ENCODE measurements around the gene RABGAP1L.

The RABGAP1L gene

GRCh38 chr1:174701565-174701964, 542.2 kb downstream of the RABGAP1L start:
- peaks cover 0 to 3% of the 10 kb centered on the region in 2 donors for H3K4me1 ChIP-seq (ENCODE audit: control insufficient read depth in 2 of 2, insufficient read depth in 1 of 2, low read depth in 1 of 2, low read length in 2 of 2)
- H3K27me3 ChIP-seq (ENCODE audit: control insufficient read depth in 3 of 3, insufficient read depth in 3 of 3, low read depth in 1 of 3, low read length in 3 of 3) = no peaks in the 10 kb centered on the region
- H3K9me3 ChIP-seq (replicated peaks in 1 of 2; ENCODE audit: control insufficient read depth in 2 of 2, insufficient read depth in 1 of 2, low read depth in 1 of 2, low read length in 2 of 2) = no peaks in the 10 kb centered on the region
- no peak overlapping the region for H2AFZ ChIP-seq (ENCODE audit: low read length)
- no peak overlapping the region for H2BK120ac ChIP-seq (ENCODE audit: low read depth, low read length)
- no peak overlapping the region for H2AK5ac ChIP-seq (ENCODE audit: low read depth, low read length)
- no peak overlapping the region for H2BK5ac ChIP-seq (ENCODE audit: low read length)
- H4K91ac ChIP-seq (ENCODE audit: low read depth, low read length, poor library complexity) = no peak overlapping the region
- no peak overlapping the region for H3K27ac ChIP-seq (replicated peaks; ENCODE audit: low read length)
- H3K18ac ChIP-seq (ENCODE audit: low read length) = no peak overlapping the region
- no peaks in the 10 kb centered on the region for H3K79me1 ChIP-seq (ENCODE audit: low read depth, low read length)
- no peak overlapping the region for H2BK12ac ChIP-seq (ENCODE audit: low read length)
- no CpG with 5 or more reads among the region's 2 CpGs for WGBS, 2 donors (ENCODE audit: extremely low coverage in 2 of 2, insufficient read length in 2 of 2, insufficient replicate concordance in 1 of 2)
- H3K4me2 ChIP-seq (ENCODE audit: insufficient read depth, low read length, poor library complexity, severe bottlenecking) = no peak overlapping the region
- H2BK15ac ChIP-seq (ENCODE audit: low read length) = no peak overlapping the region
- no peak overlapping the region for H3K4me3 ChIP-seq (ENCODE audit: low read length in 2 of 2)
- H4K8ac ChIP-seq (ENCODE audit: low read depth, low read length) = no peak overlapping the region
- H3K36me3 ChIP-seq (replicated peaks in 1 of 2; ENCODE audit: control insufficient read depth in 2 of 2, insufficient read depth in 2 of 2, low read length in 2 of 2) = no peaks in the 10 kb centered on the region
- no peak overlapping the region for H3K9ac ChIP-seq (ENCODE audit: low read depth, low read length, poor library complexity)
- no peak overlapping the region for H3K23ac ChIP-seq (ENCODE audit: low read depth, low read length, poor library complexity)
- no peak overlapping the region for H3K14ac ChIP-seq (ENCODE audit: low read length)
- no peak for DNase-seq (ENCODE audit: low spot score)
- no peak overlapping the region for H3K4ac ChIP-seq (ENCODE audit: low read length)

GRCh38 chr1:174702011-174702410, 542.7 kb downstream of the RABGAP1L start:
- Histone ChIP-seq H2AFZ (ENCODE audit: low read length) (peak overlapping the region; percentile 26), H2BK120ac (ENCODE audit: low read depth, low read length) (no peak overlapping the region), H3K9ac (ENCODE audit: low read depth, low read length, poor library complexity) (no peak overlapping the region), H2BK15ac (ENCODE audit: low read length) (no peak overlapping the region), H3K14ac (ENCODE audit: low read length) (no peak overlapping the region), H2AK5ac (ENCODE audit: low read depth, low read length) (no peak overlapping the region), H3K9me3 (replicated peaks in 1 of 2; ENCODE audit: control insufficient read depth in 2 of 2, insufficient read depth in 1 of 2, low read depth in 1 of 2, low read length in 2 of 2) (no peaks in the 10 kb centered on the region), H3K79me1 (ENCODE audit: low read depth, low read length) (no peaks in the 10 kb centered on the region), H3K4me3 (ENCODE audit: low read length in 2 of 2) (no peak overlapping the region), H3K4me2 (ENCODE audit: insufficient read depth, low read length, poor library complexity, severe bottlenecking) (no peak overlapping the region), H2BK12ac (ENCODE audit: low read length) (no peak overlapping the region), H3K4ac (ENCODE audit: low read length) (no peak overlapping the region), H4K8ac (ENCODE audit: low read depth, low read length) (no peak overlapping the region), H2BK5ac (ENCODE audit: low read length) (no peak overlapping the region), H3K4me1 (ENCODE audit: control insufficient read depth in 2 of 2, insufficient read depth in 1 of 2, low read depth in 1 of 2, low read length in 2 of 2) (peaks cover 0 to 3% of the 10 kb centered on the region in 2 donors), H3K36me3 (replicated peaks in 1 of 2; ENCODE audit: control insufficient read depth in 2 of 2, insufficient read depth in 2 of 2, low read length in 2 of 2) (no peaks in the 10 kb centered on the region), H3K27me3 (ENCODE audit: control insufficient read depth in 3 of 3, insufficient read depth in 3 of 3, low read depth in 1 of 3, low read length in 3 of 3) (no peaks in the 10 kb centered on the region), H3K27ac (replicated peaks; ENCODE audit: low read length) (no peak overlapping the region), H3K18ac (ENCODE audit: low read length) (no peak overlapping the region), H4K91ac (ENCODE audit: low read depth, low read length, poor library complexity) (no peak overlapping the region), H3K23ac (ENCODE audit: low read depth, low read length, poor library complexity) (no peak overlapping the region)
- DNase-seq (ENCODE audit: low spot score) = no peak
- no CpG with 5 or more reads among the region's 2 CpGs for WGBS, 2 donors (ENCODE audit: extremely low coverage in 2 of 2, insufficient read length in 2 of 2, insufficient replicate concordance in 1 of 2)

DNA sequence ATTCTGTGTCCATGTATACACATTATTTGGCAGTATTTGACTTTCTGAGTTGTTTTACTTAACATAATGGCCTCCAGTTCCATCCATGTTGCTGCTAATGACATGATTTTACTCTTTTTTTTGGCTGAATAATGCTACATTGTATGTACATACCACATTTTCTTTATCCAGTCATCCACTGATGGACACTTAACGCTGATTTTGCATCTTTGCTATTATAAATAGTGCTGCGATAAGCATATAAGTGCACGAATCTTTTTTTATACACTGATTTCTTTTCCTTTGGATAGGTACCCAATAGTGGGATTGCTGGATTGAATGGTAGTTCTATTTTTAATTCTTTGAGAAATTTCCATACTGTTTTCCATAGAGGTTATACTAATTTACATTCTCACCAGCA, 544.0 kb downstream of the RABGAP1L start:
- Histone ChIP-seq H4K91ac (ENCODE audit: low read depth, low read length, poor library complexity) (no peak overlapping the region), H2BK120ac (ENCODE audit: low read depth, low read length) (no peak overlapping the region), H2BK5ac (ENCODE audit: low read length) (no peak overlapping the region), H2AK5ac (ENCODE audit: low read depth, low read length) (no peak overlapping the region), H3K36me3 (replicated peaks in 1 of 2; ENCODE audit: control insufficient read depth in 2 of 2, insufficient read depth in 2 of 2, low read length in 2 of 2) (no peaks in the 10 kb centered on the region), H3K14ac (ENCODE audit: low read length) (no peak overlapping the region), H2BK12ac (ENCODE audit: low read length) (no peak overlapping the region), H3K18ac (ENCODE audit: low read length) (no peak overlapping the region), H3K27me3 (ENCODE audit: control insufficient read depth in 3 of 3, insufficient read depth in 3 of 3, low read depth in 1 of 3, low read length in 3 of 3) (no peaks in the 10 kb centered on the region), H3K4me3 (ENCODE audit: low read length in 2 of 2) (no peak overlapping the region), H3K9ac (ENCODE audit: low read depth, low read length, poor library complexity) (no peak overlapping the region), H3K4me1 (ENCODE audit: control insufficient read depth in 2 of 2, insufficient read depth in 1 of 2, low read depth in 1 of 2, low read length in 2 of 2) (peaks cover 0 to 3% of the 10 kb centered on the region in 2 donors), H2AFZ (ENCODE audit: low read length) (no peak overlapping the region), H4K8ac (ENCODE audit: low read depth, low read length) (no peak overlapping the region), H3K79me1 (ENCODE audit: low read depth, low read length) (no peaks in the 10 kb centered on the region), H3K4ac (ENCODE audit: low read length) (no peak overlapping the region), H3K9me3 (replicated peaks in 1 of 2; ENCODE audit: control insufficient read depth in 2 of 2, insufficient read depth in 1 of 2, low read depth in 1 of 2, low read length in 2 of 2) (no peaks in the 10 kb centered on the region), H2BK15ac (ENCODE audit: low read length) (no peak overlapping the region), H3K27ac (replicated peaks; ENCODE audit: low read length) (no peak overlapping the region), H3K4me2 (ENCODE audit: insufficient read depth, low read length, poor library complexity, severe bottlenecking) (no peak overlapping the region), H3K23ac (ENCODE audit: low read depth, low read length, poor library complexity) (no peak overlapping the region)
- DNase-seq (ENCODE audit: low spot score) = no peak
- whole genome bisulfite sequencing, 2 donors (ENCODE audit: extremely low coverage in 2 of 2, insufficient read length in 2 of 2, insufficient replicate concordance in 1 of 2) = no CpG with 5 or more reads among the region's 3 CpGs

- H2BK12ac ChIP-seq (ENCODE audit: low read length) = no peak overlapping the region
- no CpG with 5 or more reads among the region's 1 CpG for WGBS, 2 donors (ENCODE audit: extremely low coverage in 2 of 2, insufficient read length in 2 of 2, insufficient replicate concordance in 1 of 2)
- no peak overlapping the region for H3K4me2 ChIP-seq (ENCODE audit: insufficient read depth, low read length, poor library complexity, severe bottlenecking)
- H3K23ac ChIP-seq (ENCODE audit: low read depth, low read length, poor library complexity) = no peak overlapping the region
- no peak overlapping the region for H3K27ac ChIP-seq (replicated peaks; ENCODE audit: low read length)
- H2BK15ac ChIP-seq (ENCODE audit: low read length) = no peak overlapping the region
- no peak for DNase-seq (ENCODE audit: low spot score)
- no peak overlapping the region for H3K14ac ChIP-seq (ENCODE audit: low read length)
- H3K4ac ChIP-seq (ENCODE audit: low read length) = no peak overlapping the region
- no peak overlapping the region for H2AFZ ChIP-seq (ENCODE audit: low read length)
- no peak overlapping the region for H2BK120ac ChIP-seq (ENCODE audit: low read depth, low read length)
- no peaks in the 10 kb centered on the region for H3K27me3 ChIP-seq (ENCODE audit: control insufficient read depth in 3 of 3, insufficient read depth in 3 of 3, low read depth in 1 of 3, low read length in 3 of 3)
- H3K4me1 ChIP-seq (ENCODE audit: control insufficient read depth in 2 of 2, insufficient read depth in 1 of 2, low read depth in 1 of 2, low read length in 2 of 2) = peaks cover 0 to 3% of the 10 kb centered on the region in 2 donors
- no peaks in the 10 kb centered on the region for H3K9me3 ChIP-seq (replicated peaks in 1 of 2; ENCODE audit: control insufficient read depth in 2 of 2, insufficient read depth in 1 of 2, low read depth in 1 of 2, low read length in 2 of 2)
- no peak overlapping the region for H4K91ac ChIP-seq (ENCODE audit: low read depth, low read length, poor library complexity)
- H3K9ac ChIP-seq (ENCODE audit: low read depth, low read length, poor library complexity) = no peak overlapping the region
- no peak overlapping the region for H2AK5ac ChIP-seq (ENCODE audit: low read depth, low read length)
- no peak overlapping the region for H4K8ac ChIP-seq (ENCODE audit: low read depth, low read length)
- H2BK5ac ChIP-seq (ENCODE audit: low read length) = no peak overlapping the region
- no peak overlapping the region for H3K18ac ChIP-seq (ENCODE audit: low read length)
- no peak overlapping the region for H3K4me3 ChIP-seq (ENCODE audit: low read length in 2 of 2)
- H3K36me3 ChIP-seq (replicated peaks in 1 of 2; ENCODE audit: control insufficient read depth in 2 of 2, insufficient read depth in 2 of 2, low read length in 2 of 2) = no peaks in the 10 kb centered on the region
- H3K79me1 ChIP-seq (ENCODE audit: low read depth, low read length) = no peaks in the 10 kb centered on the region
These were observed 545.0 kb downstream of the RABGAP1L start for GRCh38 chr1:174704300-174704699.

All from neuronal stem cell (in vitro differentiated cells).